Kidney (tissue), 14 donors: Measurements from ENCODE around the gene GK2. TPM values are rescaled to one million over a fixed set of nuclear protein-coding genes. Genes with fewer than 3 reads are reported as not detected.

Experiments used
- DNase-seq, 5 donors: peaks; one replicate each; pipeline ENCODE4 v3.0.0-alpha.2; 2013 to 2020
- FAIRE-seq: peaks from 2 replicates; lab custom pipeline; 2012; peaks lifted over from hg19 to GRCh38; lab: Jason Lieb, UNC
- H3K27ac ChIP-seq, 2 donors: one replicate each; pipeline ENCODE4 v1.7.0; 2013; ENCODE audit warnings: low read depth in 2 of 2, low read length in 2 of 2, inconsistent platforms in 1 of 2
- H3K27me3 ChIP-seq: one replicate; pipeline ENCODE4 v1.7.1; 2013; ENCODE audit warnings: low read length, inconsistent platforms; ENCODE audit not compliant: control insufficient read depth, insufficient read depth
- H3K36me3 ChIP-seq, 3 donors: one replicate each; pipeline versions ENCODE4 v1.7.0 to v1.7.1; 2013; ENCODE audit warnings: low read length in 3 of 3, control low read depth in 1 of 3, inconsistent platforms in 1 of 3; ENCODE audit not compliant: insufficient read depth in 3 of 3, control insufficient read depth in 2 of 3
- H3K4me1 ChIP-seq, 3 donors: one replicate each; pipeline versions ENCODE4 v1.7.0 to v1.7.1; 2013; ENCODE audit warnings: low read length in 3 of 3, inconsistent platforms in 1 of 3, low read depth in 1 of 3; ENCODE audit not compliant: control insufficient read depth in 2 of 3, insufficient read depth in 2 of 3
- H3K4me3 ChIP-seq, 3 donors: one replicate each; pipeline versions ENCODE4 v1.7.0 to v1.8.1; 2013; ENCODE audit warnings: low read length in 3 of 3, control low read depth in 1 of 3, inconsistent platforms in 1 of 3
- H3K9ac ChIP-seq, 3 donors: one replicate each; pipeline versions ENCODE4 v1.7.0 to v1.7.1; 2013; ENCODE audit warnings: low read length in 3 of 3, control low read depth in 1 of 3, inconsistent platforms in 1 of 3
- H3K9me3 ChIP-seq, 3 donors: one replicate each; pipeline versions ENCODE4 v1.7.0 to v1.7.1; 2013; ENCODE audit warnings: low read length in 3 of 3, control low read depth in 1 of 3, inconsistent platforms in 1 of 3; ENCODE audit not compliant: control insufficient read depth in 2 of 3, insufficient read depth in 1 of 3
- intact Hi-C: fragments of 100-400 bp; cut with DNase I; formaldehyde crosslinking; loops from one replicate; pipeline ENCODE4 v1.11.1; 2022
- polyA plus RNA-seq: library from polyadenylated mRNA; stranded (reverse); fragments of 350-450 nt; fragmentation: Illumina TruSeq; extraction: RNeasy Lipid Tissue Mini Kit (QIAGEN cat#74804); gene quantifications from one replicate; pipeline ENCODE4 v1.2.3, GENCODE V29; 2014; ENCODE audit warnings: low read depth, low replicate concordance; ENCODE audit not compliant: insufficient read depth
- total RNA-seq: library from RNA; stranded (reverse); fragmentation: NEBNext Ultra II Directional; extraction: Animal tissue kit (Norgen Biotek cat#: 25700); gene quantifications from one replicate; pipeline ENCODE4 v1.2.1, GENCODE V29; 2021
- TF ChIP-seq, protein P1 (sequence below): IDR thresholded peaks from 3 replicates; pipeline ENCODE4 v1.5.1; 2012; ENCODE audit warnings: mild to moderate bottlenecking, moderate library complexity, borderline replicate concordance; ENCODE audit not compliant: insufficient read depth; ENCODE audit errors: extremely low read depth
- donor health status: control.
- donor health status: control.
- donor health status: control.
- donor health status: control.
- donor health status: control.
- donor health status: DM: yes; HTN: yes; CAD: no.
- donor health status: Normal renal cell carcinoma (clear cell type).

GK2 gene
- total and polyA plus RNA-seq, 2 donors from 2014 or later = not detected

DNA sequence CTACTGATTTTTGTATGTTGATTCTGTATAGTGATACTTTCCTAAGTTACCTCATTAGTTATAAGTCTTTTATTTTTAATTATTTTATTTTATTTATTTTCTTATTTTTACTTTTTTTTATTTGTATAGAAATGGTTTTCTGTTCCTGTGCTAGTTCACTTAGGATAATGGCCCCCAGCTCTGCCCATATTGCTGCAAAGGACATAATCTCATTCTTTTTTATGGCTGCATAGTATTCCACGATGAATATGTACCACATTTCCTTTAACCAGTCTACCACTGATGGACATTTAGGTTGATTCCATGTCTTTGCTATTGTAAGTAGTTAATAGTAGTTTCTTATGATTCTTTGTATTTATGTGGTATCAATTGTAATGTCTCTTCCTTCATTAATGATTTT, 31.5 kb upstream of the GK2 start:
- no peak for FAIRE-seq
- DNase-seq = no peak
- H3K36me3 ChIP-seq = no peaks in the 10 kb centered on the region

DNA sequence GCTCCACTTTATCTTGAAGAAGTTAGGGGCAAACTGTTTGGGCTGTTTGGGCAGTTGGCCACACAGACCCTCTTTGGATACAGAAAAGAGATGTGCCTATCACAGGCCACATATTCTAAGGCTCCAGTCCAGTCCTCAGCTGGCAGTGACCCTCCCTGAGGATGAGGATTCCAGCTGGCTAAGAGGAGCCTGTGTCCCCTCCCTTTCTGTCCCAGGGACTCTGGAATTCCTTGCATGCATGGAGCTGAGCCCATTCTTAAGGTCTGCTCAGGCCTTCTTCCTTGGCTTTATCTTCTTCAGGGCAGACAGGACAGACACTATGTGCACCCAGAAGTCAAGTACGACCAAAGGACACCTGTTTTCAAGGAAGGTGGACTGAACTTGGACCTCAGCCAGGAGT, 23.8 kb upstream of the GK2 start:
- H3K9me3 ChIP-seq = no peaks in the 10 kb centered on the region
- intact Hi-C loops = no loop called here
- no peak overlapping the region for H3K27ac ChIP-seq
- no peaks in the 10 kb centered on the region for H3K36me3 ChIP-seq
- no peak overlapping the region for H3K9ac ChIP-seq
- no peak overlapping the region for H3K4me3 ChIP-seq
- TF ChIP-seq, protein P1, sequence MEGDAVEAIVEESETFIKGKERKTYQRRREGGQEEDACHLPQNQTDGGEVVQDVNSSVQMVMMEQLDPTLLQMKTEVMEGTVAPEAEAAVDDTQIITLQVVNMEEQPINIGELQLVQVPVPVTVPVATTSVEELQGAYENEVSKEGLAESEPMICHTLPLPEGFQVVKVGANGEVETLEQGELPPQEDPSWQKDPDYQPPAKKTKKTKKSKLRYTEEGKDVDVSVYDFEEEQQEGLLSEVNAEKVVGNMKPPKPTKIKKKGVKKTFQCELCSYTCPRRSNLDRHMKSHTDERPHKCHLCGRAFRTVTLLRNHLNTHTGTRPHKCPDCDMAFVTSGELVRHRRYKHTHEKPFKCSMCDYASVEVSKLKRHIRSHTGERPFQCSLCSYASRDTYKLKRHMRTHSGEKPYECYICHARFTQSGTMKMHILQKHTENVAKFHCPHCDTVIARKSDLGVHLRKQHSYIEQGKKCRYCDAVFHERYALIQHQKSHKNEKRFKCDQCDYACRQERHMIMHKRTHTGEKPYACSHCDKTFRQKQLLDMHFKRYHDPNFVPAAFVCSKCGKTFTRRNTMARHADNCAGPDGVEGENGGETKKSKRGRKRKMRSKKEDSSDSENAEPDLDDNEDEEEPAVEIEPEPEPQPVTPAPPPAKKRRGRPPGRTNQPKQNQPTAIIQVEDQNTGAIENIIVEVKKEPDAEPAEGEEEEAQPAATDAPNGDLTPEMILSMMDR = no peak
- no peaks in the 10 kb centered on the region for H3K4me1 ChIP-seq
- no peak for DNase-seq
- no peak for FAIRE-seq
- no peaks in the 10 kb centered on the region for H3K27me3 ChIP-seq

More for the DNA sequence above, 31.5 kb upstream of the GK2 start:
- Histone ChIP-seq H3K27ac (no peak overlapping the region), H3K4me1 (no peaks in the 10 kb centered on the region), H3K27me3 (no peaks in the 10 kb centered on the region), H3K9me3 (no peaks in the 10 kb centered on the region), H3K9ac (no peak overlapping the region), H3K4me3 (no peak overlapping the region)
- intact Hi-C loops = no loop called here
- TF ChIP-seq, protein P1 = no peak

DNA sequence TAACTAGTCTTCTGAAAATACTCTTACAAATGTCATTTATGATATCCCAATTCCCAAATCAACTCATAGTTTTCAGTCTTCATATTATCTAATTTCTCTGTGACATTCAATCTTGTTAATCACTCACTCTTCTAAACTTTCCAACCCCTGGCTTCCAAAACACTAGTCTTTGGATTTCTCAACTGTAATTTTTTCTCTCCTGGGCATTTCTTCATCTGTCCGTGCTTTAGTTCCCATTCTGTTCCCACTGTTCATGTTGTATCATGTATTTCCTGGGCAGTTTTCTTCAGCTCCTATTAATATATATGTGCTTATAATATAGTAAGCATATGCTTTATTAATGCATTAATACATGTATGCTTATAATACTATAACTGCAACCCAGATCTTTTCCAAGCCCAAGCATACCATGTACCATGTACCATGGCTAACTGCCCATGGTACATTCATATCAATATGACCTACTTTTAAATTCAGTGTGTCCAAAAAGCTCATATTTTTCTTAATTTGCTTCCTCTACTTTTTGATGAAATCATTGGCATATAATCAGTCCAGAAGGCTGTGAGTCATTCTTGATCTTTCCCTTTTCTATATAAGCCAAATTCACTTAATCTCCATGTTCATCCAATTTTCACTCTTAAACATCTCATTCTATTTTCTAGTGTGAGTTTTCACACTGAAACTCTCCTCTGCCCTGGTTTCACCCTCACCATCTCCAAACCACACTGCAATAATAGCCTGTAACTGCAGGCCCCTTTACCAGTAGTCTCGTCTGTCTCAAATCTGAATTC, 21.3 kb upstream of the GK2 start:
- TF ChIP-seq, protein P1 = no peak
- H3K36me3 ChIP-seq = no peaks in the 10 kb centered on the region
- no peak overlapping the region for H3K4me3 ChIP-seq
- H3K9me3 ChIP-seq = no peaks in the 10 kb centered on the region
- FAIRE-seq = no peak
- H3K4me1 ChIP-seq = no peaks in the 10 kb centered on the region
- intact Hi-C loops = no loop called here
- DNase-seq = no peak
- no peak overlapping the region for H3K9ac ChIP-seq
- H3K27ac ChIP-seq = no peak overlapping the region
- no peaks in the 10 kb centered on the region for H3K27me3 ChIP-seq
